Cardiac septum (tissue), 1 donor: ENCODE results near the gene HMGCLL1. TPM values are rescaled to one million over a fixed set of nuclear protein-coding genes. Genes with fewer than 3 reads are reported as not detected.

Experiments
- DNase-seq: peaks from one replicate; pipeline ENCODE4 v3.0.0-alpha.2; 2020; ENCODE audit warnings: low spot score
- intact Hi-C: fragments of 100-400 bp; cut with DNase I; formaldehyde crosslinking; loops from one replicate; pipeline ENCODE4 v1.14.0; 2022
- total RNA-seq: library from RNA; stranded (reverse); fragmentation: NEBNext Ultra II Directional; extraction: Animal tissue kit (Norgen Biotek cat#: 25700); gene quantifications from one replicate; pipeline ENCODE4 v1.2.1, GENCODE V29; 2021
- donor health status: DM: no; HTN: no; CAD: no.

Gene HMGCLL1
- total RNA-seq, 1 donor from 2014 or later = 1.2 TPM

DNA sequence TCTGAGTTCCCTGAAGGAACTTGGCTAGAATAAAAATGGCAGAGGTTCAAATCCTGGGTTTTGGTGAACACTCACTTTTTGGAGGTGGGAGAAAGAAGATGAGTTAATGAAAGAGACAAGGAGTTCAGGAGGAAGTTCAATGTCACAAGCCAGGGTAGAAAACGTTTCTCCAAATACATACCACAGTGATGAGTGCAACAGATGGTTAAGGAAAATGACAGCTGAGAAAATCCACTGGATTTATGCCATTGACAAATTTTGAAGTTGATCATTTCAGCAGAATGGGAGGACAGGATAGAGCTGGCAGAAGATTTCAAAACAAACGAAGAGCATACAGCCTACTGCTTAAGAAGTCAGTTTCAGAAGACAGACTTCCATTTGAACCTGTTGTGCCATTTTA lies 129.0 kb downstream of the HMGCLL1 start:
- intact Hi-C loops = no loop called here
- no peak for DNase-seq

DNA sequence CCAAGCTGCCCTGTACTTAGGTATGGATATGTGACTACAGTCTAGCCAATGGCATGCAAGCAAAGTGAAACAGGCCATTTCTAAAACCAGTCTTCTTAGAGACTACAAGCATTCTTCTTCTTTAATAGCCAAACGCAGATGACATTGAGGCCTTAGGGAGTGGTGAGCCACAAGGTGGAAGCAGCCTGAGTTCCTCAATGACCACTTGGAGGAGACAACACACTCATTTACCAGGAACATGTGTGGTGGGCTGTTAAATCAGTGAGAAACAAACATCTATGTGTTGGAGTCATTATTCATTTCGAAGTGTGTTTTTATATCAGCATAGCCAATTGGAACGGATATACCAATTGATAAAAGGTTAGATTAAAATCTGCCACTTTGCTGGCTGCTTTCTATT lies 129.8 kb downstream of the HMGCLL1 start:
- intact Hi-C loops = loop anchor here (5.0 to 10.0 kb wide), 3 partner anchors 438 to 846 kb away; no protein-coding TSS in a partner anchor
- DNase-seq = no peak

DNA sequence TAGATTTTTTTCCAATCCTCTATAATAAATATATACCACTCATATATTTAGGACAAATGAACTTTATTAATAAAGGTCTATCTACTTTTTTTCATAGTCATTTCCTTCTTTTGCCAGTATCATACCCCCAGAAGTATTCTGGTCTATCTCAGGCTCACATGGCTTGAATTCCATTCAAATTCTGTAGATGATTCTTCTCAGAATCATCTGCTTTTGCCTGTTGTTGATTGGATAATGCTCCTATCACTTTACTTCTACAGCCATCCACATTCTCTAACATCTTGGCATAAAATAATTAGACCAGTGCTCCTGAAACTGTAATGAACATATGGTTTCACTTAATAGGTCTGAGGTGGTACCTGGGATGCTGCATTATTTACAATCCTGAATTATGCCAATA lies 130.5 kb downstream of the HMGCLL1 start:
- DNase-seq = no peak
- intact Hi-C loops = loop anchor here (5.0 to 10.0 kb wide), 3 partner anchors 439 to 846 kb away; no protein-coding TSS in a partner anchor

DNA sequence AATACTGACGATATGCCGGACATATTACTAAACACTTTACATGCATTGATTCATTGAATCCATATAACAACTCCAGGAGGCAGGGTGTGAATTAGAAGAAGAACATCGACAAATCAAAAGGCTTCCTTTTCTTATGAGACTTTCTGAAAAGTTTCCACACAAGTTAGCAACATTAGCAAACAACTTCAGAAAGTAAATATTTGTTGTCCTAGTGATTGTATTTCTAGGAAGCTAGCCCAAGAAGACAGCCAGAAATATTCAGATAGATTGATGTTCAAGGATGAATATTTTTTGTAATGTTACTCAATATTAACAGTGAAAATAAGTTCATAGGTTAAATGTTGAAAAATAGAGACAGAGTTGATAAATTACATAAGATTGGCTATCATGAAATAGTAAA lies 131.1 kb downstream of the HMGCLL1 start:
- intact Hi-C loops = loop anchor here (5.0 to 10.0 kb wide), 3 partner anchors 439 to 847 kb away; no protein-coding TSS in a partner anchor
- no peak for DNase-seq

GRCh38 chr6:55445648-55446204 lies 133.3 kb downstream of the HMGCLL1 start:
- intact Hi-C loops = loop anchor here (5.0 to 10.0 kb wide), 3 partner anchors 442 to 849 kb away; no protein-coding TSS in a partner anchor
- no peak for DNase-seq

- no peak for DNase-seq
- intact Hi-C loops = loop anchor here (10.0 kb wide), 1 partner anchor 851 kb away; no protein-coding TSS in a partner anchor
Measured at GRCh38 chr6:55443238-55444134, 135.5 kb downstream of the HMGCLL1 start.

- DNase-seq = no peak
- intact Hi-C loops = no loop called here
Measured at GRCh38 chr6:55438203-55438602, 140.8 kb downstream of the HMGCLL1 start.

DNA sequence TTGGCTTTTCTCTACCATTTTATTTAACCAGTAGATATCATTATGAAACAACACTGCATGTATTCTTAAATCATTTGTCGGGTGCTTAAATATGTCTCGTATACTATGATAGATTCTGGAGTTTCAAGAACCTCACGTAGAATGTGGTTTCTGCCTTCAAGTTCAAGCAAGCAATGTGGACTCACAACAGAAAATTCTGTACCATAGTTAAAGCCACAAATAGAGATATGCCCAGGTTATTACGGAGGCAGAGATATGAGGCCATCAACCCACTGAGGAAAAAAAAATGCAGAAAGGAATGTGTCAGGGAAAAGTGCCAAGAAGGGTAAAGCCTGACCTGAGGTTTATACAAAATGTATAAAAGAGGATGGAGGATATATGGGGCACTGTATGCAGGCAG lies 141.9 kb downstream of the HMGCLL1 start:
- DNase-seq = no peak
- intact Hi-C loops = no loop called here

GRCh38 chr6:55433446-55434130 lies 145.4 kb downstream of the HMGCLL1 start:
- intact Hi-C loops = no loop called here
- DNase-seq = no peak

- no peak for DNase-seq
- intact Hi-C loops = no loop called here
Measured at GRCh38 chr6:55423933-55424332, 155.1 kb downstream of the HMGCLL1 start.

- intact Hi-C loops = no loop called here
Measured at GRCh38 chr6:55410674-55411073, 168.3 kb downstream of the HMGCLL1 start.

DNA sequence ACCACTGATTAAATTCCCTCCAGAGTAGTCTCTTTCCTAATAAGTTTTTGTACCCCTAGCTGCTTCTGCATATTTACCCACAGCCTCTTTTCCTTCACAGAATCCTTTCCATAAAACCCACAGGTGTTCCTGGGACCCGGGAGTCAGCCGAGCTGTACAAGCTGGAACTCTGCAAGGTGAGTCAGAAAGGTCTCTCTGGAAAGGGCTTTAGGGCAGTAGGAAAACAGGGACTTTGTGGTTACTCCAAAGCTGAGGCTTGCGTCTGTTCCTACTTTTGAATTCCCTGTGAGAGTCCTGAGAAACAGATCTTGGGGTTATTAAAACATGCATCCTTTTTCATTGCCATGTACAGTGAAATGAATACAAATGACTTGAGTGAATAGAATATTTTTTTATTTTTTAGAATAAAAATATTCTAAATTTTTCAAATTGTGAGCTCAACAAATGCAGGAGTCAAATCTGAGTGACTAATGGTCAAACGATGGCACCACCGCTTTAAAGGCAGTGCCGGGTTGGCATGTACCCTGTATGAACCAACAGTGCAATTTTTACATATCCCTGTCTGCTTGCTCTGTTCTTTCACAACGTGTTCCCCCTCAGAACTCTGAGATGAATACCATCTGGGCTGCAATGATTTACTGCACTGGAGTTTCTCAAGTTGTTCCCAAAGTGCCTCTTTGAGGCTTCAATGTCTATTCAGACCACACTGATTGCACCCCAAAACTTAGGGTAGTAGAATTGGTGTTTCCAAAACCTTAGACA lies 173.3 kb downstream of the HMGCLL1 start:
- intact Hi-C loops = no loop called here
- no peak for DNase-seq

More at GRCh38 chr6:55410674-55411073, 168.3 kb downstream of the HMGCLL1 start:
- DNase-seq = no peak

DNA sequence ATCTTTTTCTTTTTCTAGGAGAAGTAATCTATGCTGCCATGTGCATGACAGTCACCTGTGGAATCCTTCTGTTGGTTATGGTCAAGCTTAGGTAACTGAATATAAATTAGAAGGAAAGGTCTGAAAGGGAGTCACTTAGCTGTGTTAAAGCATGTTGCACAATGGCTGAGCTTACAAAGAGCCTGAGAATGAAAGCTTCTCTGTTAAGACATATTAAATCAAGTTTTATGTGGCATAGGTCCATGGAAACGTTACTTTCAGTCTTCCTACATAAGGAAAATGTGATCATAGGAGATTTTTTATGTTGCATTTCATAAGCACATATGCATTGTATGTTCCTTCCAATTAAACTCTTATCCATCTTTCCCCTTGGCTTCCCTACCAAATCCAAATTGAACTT lies 179.6 kb downstream of the HMGCLL1 start:
- no peak for DNase-seq
- intact Hi-C loops = no loop called here

GRCh38 chr6:55397986-55398385 lies 181.0 kb downstream of the HMGCLL1 start:
- intact Hi-C loops = no loop called here
- no peak for DNase-seq

GRCh38 chr6:55395871-55396270 lies 183.1 kb downstream of the HMGCLL1 start:
- no peak for DNase-seq
- intact Hi-C loops = no loop called here

- DNase-seq = no peak
- intact Hi-C loops = no loop called here
Measured at GRCh38 chr6:55388211-55388610, 190.8 kb downstream of the HMGCLL1 start.
